GM13976 (cell line): ENCODE data around the gene GORAB.

Experiments
- DNase-seq: peaks from one replicate; pipeline ENCODE4 v3.0.0; 2012; ENCODE audit warnings: low spot score
- in situ Hi-C: fragments of 300-500 bp; cut with MboI; formaldehyde crosslinking; loops from one replicate; pipeline ENCODE4 v1.12.0; 2022; ENCODE audit warnings: low sequenced_read_pairs, mixed read lengths, inconsistent platforms; ENCODE audit not compliant: unreplicated experiment
- TF ChIP-seq, protein P1 (sequence below): IDR thresholded peaks from 2 replicates; pipeline ENCODE4 v1.5.1; 2012; ENCODE audit warnings: borderline replicate concordance, mild to moderate bottlenecking; ENCODE audit not compliant: insufficient read depth; ENCODE audit errors: extremely low read depth, missing control alignments, control extremely low read depth

Gene GORAB

GRCh38 chr1:170518965-170519364 is 13.0 kb upstream of the GORAB start:
- TF ChIP-seq, protein P1, sequence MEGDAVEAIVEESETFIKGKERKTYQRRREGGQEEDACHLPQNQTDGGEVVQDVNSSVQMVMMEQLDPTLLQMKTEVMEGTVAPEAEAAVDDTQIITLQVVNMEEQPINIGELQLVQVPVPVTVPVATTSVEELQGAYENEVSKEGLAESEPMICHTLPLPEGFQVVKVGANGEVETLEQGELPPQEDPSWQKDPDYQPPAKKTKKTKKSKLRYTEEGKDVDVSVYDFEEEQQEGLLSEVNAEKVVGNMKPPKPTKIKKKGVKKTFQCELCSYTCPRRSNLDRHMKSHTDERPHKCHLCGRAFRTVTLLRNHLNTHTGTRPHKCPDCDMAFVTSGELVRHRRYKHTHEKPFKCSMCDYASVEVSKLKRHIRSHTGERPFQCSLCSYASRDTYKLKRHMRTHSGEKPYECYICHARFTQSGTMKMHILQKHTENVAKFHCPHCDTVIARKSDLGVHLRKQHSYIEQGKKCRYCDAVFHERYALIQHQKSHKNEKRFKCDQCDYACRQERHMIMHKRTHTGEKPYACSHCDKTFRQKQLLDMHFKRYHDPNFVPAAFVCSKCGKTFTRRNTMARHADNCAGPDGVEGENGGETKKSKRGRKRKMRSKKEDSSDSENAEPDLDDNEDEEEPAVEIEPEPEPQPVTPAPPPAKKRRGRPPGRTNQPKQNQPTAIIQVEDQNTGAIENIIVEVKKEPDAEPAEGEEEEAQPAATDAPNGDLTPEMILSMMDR: no peak
- in situ Hi-C loops: no loop called here
- no peak for DNase-seq

- no peak for DNase-seq
- TF ChIP-seq, protein P1: no peak
- in situ Hi-C loops: no loop called here
These were observed 11.4 kb upstream of the GORAB start for GRCh38 chr1:170520601-170521000.

DNA sequence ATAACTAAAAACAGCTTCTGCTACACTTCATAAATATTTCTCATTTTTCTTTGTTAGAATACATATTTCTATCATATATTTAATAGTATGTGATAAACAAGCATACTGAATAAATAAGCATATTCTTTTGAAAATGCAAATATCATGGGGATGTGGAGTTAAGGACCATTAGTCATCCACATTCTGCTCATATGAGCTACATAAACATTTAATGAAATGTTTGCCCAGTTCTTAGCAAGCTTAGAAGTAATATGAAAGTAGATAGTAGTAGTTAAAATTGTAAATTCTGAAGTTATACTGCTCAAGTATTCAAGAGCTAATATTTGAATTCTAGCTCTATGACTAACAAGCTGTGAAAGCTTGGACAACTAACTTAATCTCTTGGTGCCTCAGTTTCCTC is 10.1 kb upstream of the GORAB start:
- no peak for DNase-seq
- TF ChIP-seq, protein P1: no peak
- in situ Hi-C loops: no loop called here

DNA sequence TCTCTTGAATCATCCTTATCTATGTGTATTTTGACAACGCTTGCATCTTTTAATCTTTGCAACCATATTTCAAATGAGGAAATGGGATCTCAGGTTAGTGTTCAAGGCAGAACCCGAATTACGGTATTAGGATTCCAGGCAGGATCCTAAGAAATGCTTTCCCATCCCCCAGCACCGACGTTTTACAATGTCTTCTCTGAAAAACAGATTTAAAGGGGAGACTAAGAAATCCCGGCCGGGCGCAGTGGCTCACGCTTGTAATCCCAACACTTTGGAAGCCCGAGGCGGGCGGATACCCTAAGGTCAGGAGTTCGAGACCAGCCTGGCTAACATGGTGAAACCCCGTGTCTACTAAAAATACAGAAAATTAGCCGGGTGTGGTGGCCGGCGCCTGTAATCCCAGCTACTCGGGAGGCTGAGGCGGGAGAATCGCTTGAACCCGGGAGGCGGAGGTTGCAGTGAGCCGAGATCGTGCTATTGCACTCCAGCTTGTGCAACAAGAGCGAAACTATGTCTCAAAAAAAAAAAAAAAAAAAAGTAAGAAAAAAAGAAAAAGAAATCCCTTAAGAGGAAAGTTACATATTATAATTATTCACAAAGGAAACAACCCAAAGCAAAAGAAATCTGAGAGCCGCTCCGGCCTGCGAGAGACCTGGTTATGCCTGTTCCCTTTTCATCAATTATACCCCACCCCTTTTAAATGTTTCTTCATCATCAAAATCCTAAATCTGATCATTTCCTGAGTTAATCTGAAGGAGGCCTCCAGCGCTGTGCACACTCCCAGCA is 801 bp upstream of the GORAB start:
- TF ChIP-seq, protein P1: no peak
- in situ Hi-C loops: no loop called here
- no peak for DNase-seq

GRCh38 chr1:170533298-170533697 is 1.3 kb downstream of the GORAB start:
- TF ChIP-seq, protein P1: no peak
- in situ Hi-C loops: no loop called here
- DNase-seq: no peak

GRCh38 chr1:170534626-170535147 is 2.7 kb downstream of the GORAB start:
- TF ChIP-seq, protein P1: no peak
- DNase-seq: no peak
- in situ Hi-C loops: no loop called here

GRCh38 chr1:170535418-170535817 is 3.5 kb downstream of the GORAB start:
- TF ChIP-seq, protein P1: no peak
- DNase-seq: no peak
- in situ Hi-C loops: no loop called here
